Pons (tissue), 1 donor: Measurements from ENCODE around the gene HTR6.

Source experiments
- DNase-seq: peaks from one replicate; pipeline ENCODE4 v3.0.0-alpha.2; 2016; ENCODE audit warnings: low spot score

The HTR6 gene

GRCh38 chr1:19656780-19657466 is 7.8 kb upstream of the HTR6 start:
- DNase-seq: no peak

- no peak for DNase-seq
Measured at GRCh38 chr1:19657511-19657910, 7.2 kb upstream of the HTR6 start.

DNA sequence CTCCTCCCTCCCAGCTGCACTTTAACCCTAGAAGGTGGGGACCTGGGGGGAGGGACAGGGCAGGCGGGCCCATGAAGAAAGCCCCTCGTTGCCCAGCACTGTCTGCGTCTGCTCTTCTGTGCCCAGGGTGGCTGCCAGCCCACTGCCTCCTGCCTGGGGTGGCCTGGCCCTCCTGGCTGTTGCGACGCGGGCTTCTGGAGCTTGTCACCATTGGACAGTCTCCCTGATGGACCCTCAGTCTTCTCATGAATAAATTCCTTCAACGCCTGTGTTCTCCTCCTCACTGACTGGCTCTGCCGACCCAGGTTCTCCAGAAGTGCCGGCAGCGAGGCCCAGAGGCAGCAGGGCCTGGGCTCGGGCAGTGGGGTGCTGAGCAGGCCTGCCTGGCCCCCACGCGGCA is 6.5 kb upstream of the HTR6 start:
- no peak for DNase-seq

- peak; percentile 34 for DNase-seq
Measured at GRCh38 chr1:19661721-19662228, 2.9 kb upstream of the HTR6 start.

GRCh38 chr1:19662313-19662712 is 2.4 kb upstream of the HTR6 start:
- DNase-seq: no peak

DNA sequence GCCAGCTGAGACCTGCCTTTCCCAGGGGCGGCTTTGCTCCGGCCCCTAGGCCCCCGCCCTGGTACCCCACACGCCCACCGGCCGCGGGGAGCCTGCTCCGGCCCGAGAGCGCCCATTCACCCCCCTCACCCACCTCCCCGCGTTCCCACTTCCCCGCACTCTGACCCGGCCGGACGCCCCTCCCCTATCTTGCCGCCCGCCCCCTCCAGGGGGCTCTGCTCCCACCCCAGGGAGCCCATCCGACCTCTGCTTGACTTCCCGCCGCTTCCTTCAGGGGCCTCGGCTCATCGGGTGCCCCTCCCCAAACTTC is 466 bp downstream of the HTR6 start:
- DNase-seq: no peak

- DNase-seq: no peak
Measured at GRCh38 chr1:19665496-19666465, 1.1 kb downstream of the HTR6 start.

GRCh38 chr1:19668888-19669287 is 4.2 kb downstream of the HTR6 start:
- DNase-seq: no peak

DNA sequence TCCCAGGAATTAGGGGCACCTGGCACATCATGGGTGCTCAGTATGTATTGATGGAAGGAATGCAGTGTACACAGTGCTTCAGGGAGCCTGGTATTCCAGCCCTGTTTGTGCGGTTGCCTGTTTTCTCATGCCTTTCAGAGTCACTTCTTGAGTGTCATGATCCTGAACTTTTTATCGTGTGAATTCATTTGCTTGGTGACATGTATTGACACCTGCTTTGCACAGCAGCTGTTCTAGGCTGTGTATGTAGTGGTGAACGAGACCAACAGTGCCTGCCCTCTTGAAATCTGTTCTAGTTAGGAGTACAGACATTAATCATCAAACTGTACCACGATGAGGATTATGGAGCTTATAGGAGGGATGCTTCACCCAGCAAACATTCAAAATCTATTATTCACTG is 6.1 kb downstream of the HTR6 start:
- DNase-seq: no peak

- DNase-seq: no peak
Measured at GRCh38 chr1:19672237-19672636, 7.6 kb downstream of the HTR6 start.

- no peak for DNase-seq
Measured at GRCh38 chr1:19675797-19676196, 11.1 kb downstream of the HTR6 start.

DNA sequence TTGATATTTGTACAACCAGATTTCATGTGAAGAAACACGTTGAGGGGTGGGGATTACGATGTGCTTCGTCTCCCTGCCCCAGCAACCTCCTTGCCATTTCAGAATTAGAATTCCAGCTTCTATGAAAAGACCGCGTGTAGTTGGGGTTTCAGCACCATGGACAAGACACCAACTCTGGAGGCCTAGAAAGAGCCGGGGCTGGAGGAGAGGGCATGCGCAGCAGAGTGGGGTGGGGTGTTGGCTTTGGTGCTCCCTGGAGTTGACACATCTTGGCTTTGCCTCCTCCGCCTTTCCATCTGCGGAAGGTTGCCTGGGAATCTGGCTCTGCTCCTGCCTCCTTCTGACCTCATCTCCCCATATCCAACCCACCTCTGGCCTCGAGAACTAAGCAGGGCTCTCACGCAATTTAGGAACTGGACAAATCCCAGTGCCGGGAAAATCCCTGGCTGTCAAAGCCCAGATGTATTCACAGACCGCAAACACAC is 11.8 kb downstream of the HTR6 start:
- no peak for DNase-seq

DNA sequence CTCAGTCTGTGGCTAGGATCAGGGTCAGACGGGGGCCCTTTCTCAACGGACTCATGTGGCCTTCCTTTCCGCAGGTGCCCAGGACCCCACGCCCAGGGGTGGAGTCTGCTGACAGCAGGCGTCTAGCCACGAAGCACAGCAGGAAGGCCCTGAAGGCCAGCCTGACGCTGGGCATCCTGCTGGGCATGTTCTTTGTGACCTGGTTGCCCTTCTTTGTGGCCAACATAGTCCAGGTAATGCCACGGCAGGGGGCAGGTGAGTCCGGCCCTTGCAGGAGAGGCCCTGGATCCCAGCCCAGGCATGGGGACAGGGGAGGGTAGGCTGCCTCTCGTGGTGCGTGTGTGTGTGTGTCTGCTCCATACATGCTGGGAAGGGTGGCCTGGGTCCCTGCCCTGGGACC is 13.8 kb downstream of the HTR6 start:
- no peak for DNase-seq

DNA sequence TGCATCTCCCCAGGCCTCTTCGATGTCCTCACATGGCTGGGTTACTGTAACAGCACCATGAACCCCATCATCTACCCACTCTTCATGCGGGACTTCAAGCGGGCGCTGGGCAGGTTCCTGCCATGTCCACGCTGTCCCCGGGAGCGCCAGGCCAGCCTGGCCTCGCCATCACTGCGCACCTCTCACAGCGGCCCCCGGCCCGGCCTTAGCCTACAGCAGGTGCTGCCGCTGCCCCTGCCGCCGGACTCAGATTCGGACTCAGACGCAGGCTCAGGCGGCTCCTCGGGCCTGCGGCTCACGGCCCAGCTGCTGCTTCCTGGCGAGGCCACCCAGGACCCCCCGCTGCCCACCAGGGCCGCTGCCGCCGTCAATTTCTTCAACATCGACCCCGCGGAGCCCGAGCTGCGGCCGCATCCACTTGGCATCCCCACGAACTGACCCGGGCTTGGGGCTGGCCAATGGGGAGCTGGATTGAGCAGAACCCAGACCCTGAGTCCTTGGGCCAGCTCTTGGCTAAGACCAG is 14.3 kb downstream of the HTR6 start:
- DNase-seq: no peak

- DNase-seq: no peak
Measured at GRCh38 chr1:19679691-19680090, 15.0 kb downstream of the HTR6 start.

GRCh38 chr1:19680644-19681043 is 16.0 kb downstream of the HTR6 start:
- DNase-seq: no peak

DNA sequence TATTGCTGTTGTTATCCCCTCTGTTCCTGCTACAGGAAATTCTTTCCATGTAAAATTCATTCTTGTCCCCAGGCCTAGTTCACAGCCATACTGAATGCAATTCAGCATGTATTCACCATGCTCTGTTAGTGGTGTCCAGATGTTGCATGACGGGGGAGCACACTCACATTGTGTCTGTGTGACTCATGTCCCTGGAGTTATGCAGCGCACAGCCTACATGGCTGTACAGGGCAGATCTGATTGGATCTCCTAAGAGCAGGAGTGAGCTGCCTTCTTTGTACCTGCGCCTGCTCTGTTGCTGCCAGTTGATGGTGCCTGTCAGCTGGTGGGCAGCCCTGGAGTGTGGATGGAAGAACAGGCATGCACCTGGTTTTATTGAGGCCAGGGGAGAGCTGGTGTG is 17.6 kb downstream of the HTR6 start:
- no peak for DNase-seq

GRCh38 chr1:19682901-19683300 is 18.2 kb downstream of the HTR6 start:
- no peak for DNase-seq

GRCh38 chr1:19683351-19683750 is 18.7 kb downstream of the HTR6 start:
- no peak for DNase-seq

DNA sequence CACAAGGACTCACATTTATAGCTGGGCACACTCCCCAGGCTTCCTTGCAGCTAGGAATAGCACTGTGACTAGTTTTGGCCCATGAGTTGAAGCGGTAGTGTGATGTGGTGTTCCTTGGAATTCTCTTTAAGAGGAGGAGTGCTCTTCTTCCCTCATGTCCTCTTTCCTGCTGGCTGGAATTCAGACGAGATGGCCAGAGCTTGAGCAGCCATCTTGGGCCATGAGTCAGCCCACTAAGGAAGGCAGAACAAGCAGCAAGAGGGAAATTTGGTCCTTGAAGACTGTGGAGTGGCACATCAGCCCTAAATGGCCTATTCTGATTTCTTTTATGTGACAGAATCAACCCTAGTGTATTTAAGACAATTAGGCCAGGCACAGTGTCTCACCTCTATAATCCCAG is 20.0 kb downstream of the HTR6 start:
- DNase-seq: no peak

- DNase-seq: no peak
Measured at GRCh38 chr1:19685994-19686393, 21.3 kb downstream of the HTR6 start.

DNA sequence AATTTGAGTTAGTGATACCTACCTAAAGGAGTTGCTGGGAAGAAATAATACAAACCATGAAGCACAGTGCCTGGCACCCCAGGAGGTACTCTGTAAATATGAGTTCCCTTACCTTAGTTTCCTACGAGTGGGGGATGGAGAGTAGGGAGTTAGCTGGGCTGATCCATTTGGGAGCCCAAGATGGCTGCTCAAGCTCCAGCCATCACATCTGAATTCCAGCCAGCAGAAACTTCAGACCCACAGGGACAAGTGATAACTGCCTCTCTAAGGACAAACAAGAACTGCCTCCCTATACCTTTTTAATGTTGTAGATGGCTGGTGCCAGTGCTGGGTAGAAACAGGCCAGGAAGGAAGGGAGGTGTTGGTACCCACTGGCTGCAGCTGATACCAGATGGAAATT is 22.7 kb downstream of the HTR6 start:
- DNase-seq: no peak
